ENCODE measurements around the gene IFITM5.

The IFITM5 gene

DNA sequence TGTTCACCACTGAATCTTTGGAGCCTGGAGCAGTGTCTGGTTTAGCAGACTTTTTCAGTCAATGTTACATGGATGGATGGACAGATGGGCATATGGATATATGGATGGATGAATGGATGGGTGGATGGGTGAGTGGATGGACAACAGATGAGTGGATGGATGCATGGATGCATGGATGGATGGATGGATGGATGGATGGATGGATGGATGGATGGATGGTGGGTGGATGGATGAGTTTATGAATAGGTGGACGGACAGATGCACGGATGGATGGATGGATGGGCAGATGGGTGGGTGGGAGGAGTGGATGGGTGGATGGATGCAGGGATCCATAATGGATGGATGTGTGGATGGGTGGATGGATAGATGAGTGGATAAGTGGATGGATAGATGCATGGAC is 43.5 kb downstream of the IFITM5 start:
- H3K79me2 ChIP-seq (ENCODE audit: control insufficient read depth, low read length), result no peaks in the 10 kb centered on the region
- peaks cover 7% of the 10 kb centered on the region for H3F3A ChIP-seq (ENCODE audit: control insufficient read depth, insufficient read depth)
- no peak overlapping the region for H3K4me2 ChIP-seq (ENCODE audit: low read length)
- no peaks in the 10 kb centered on the region for H4K20me1 ChIP-seq (ENCODE audit: control insufficient read depth, insufficient read depth, low read depth, low read length)
- TF ChIP-seq CTCF (IDR thresholded peaks at IDR 0.05; ENCODE audit: low read depth, low read length, poor library complexity, severe bottlenecking) (no peak), EZH2phosphoT487 (IDR thresholded peaks at IDR 0.05; ENCODE audit: borderline replicate concordance, low read length) (no peak)
- H3K27ac ChIP-seq (ENCODE audit: low read depth, low read length), result no peak overlapping the region
- no peaks in the 10 kb centered on the region for H3K9me2 ChIP-seq (replicated peaks; ENCODE audit: control insufficient read depth, low read length)
- H3K4me3 ChIP-seq (ENCODE audit: low read length), result no peak overlapping the region
- H3K9me3 ChIP-seq (ENCODE audit: control insufficient read depth, insufficient read depth, low read length), result no peaks in the 10 kb centered on the region
- no peaks in the 10 kb centered on the region for H3K27me3 ChIP-seq (ENCODE audit: control insufficient read depth, low read length)
- peaks cover 27% of the 10 kb centered on the region for H3K4me1 ChIP-seq (ENCODE audit: control insufficient read depth, low read length)
- peaks cover 29% of the 10 kb centered on the region for H3K36me3 ChIP-seq (ENCODE audit: control insufficient read depth, low read length)

GRCh38 chr11:255176-255575 is 44.1 kb downstream of the IFITM5 start:
- no peaks in the 10 kb centered on the region for H3K9me3 ChIP-seq (ENCODE audit: control insufficient read depth, insufficient read depth, low read length)
- no peak overlapping the region for H3K4me2 ChIP-seq (ENCODE audit: low read length)
- no peak overlapping the region for H3K27ac ChIP-seq (ENCODE audit: low read depth, low read length)
- H3K4me3 ChIP-seq (ENCODE audit: low read length), result no peak overlapping the region
- H3F3A ChIP-seq (ENCODE audit: control insufficient read depth, insufficient read depth), result peaks cover 11% of the 10 kb centered on the region
- TF ChIP-seq EZH2phosphoT487 (IDR thresholded peaks at IDR 0.05; ENCODE audit: borderline replicate concordance, low read length) (no peak), CTCF (IDR thresholded peaks at IDR 0.05; ENCODE audit: low read depth, low read length, poor library complexity, severe bottlenecking) (no peak)
- H3K4me1 ChIP-seq (ENCODE audit: control insufficient read depth, low read length), result peaks cover 22% of the 10 kb centered on the region
- H3K36me3 ChIP-seq (ENCODE audit: control insufficient read depth, low read length), result peaks cover 36% of the 10 kb centered on the region
- no peaks in the 10 kb centered on the region for H3K27me3 ChIP-seq (ENCODE audit: control insufficient read depth, low read length)
- H4K20me1 ChIP-seq (ENCODE audit: control insufficient read depth, insufficient read depth, low read depth, low read length), result peaks cover 3% of the 10 kb centered on the region; the same call in 1 of the 2 replicates
- no peaks in the 10 kb centered on the region for H3K79me2 ChIP-seq (ENCODE audit: control insufficient read depth, low read length)
- H3K9me2 ChIP-seq (replicated peaks; ENCODE audit: control insufficient read depth, low read length), result no peaks in the 10 kb centered on the region

GRCh38 chr11:253886-254270 is 45.4 kb downstream of the IFITM5 start:
- TF ChIP-seq CTCF (IDR thresholded peaks at IDR 0.05; ENCODE audit: low read depth, low read length, poor library complexity, severe bottlenecking) (no peak), EZH2phosphoT487 (IDR thresholded peaks at IDR 0.05; ENCODE audit: borderline replicate concordance, low read length) (no peak)
- Histone ChIP-seq H3K4me1 (ENCODE audit: control insufficient read depth, low read length) (peaks cover 19% of the 10 kb centered on the region), H4K20me1 (ENCODE audit: control insufficient read depth, insufficient read depth, low read depth, low read length) (peaks cover 3% of the 10 kb centered on the region; the same call in 1 of the 2 replicates), H3K4me3 (ENCODE audit: low read length) (no peak overlapping the region), H3K27me3 (ENCODE audit: control insufficient read depth, low read length) (no peaks in the 10 kb centered on the region), H3K36me3 (ENCODE audit: control insufficient read depth, low read length) (peaks cover 44% of the 10 kb centered on the region), H3K9me2 (replicated peaks; ENCODE audit: control insufficient read depth, low read length) (no peaks in the 10 kb centered on the region), H3F3A (ENCODE audit: control insufficient read depth, insufficient read depth) (peaks cover 16% of the 10 kb centered on the region), H3K27ac (ENCODE audit: low read depth, low read length) (no peak overlapping the region), H3K9me3 (ENCODE audit: control insufficient read depth, insufficient read depth, low read length) (no peaks in the 10 kb centered on the region), H3K79me2 (ENCODE audit: control insufficient read depth, low read length) (no peaks in the 10 kb centered on the region), H3K4me2 (ENCODE audit: low read length) (no peak overlapping the region)

All from DOHH2 (cell line).